NCI-H146 (cell line): ENCODE results near the gene RUNX1.

ENCODE experiments used
- DNase-seq: peaks from one replicate; lab custom pipeline; 2025; lab: John Stamatoyannopoulos, UW

The RUNX1 gene

DNA sequence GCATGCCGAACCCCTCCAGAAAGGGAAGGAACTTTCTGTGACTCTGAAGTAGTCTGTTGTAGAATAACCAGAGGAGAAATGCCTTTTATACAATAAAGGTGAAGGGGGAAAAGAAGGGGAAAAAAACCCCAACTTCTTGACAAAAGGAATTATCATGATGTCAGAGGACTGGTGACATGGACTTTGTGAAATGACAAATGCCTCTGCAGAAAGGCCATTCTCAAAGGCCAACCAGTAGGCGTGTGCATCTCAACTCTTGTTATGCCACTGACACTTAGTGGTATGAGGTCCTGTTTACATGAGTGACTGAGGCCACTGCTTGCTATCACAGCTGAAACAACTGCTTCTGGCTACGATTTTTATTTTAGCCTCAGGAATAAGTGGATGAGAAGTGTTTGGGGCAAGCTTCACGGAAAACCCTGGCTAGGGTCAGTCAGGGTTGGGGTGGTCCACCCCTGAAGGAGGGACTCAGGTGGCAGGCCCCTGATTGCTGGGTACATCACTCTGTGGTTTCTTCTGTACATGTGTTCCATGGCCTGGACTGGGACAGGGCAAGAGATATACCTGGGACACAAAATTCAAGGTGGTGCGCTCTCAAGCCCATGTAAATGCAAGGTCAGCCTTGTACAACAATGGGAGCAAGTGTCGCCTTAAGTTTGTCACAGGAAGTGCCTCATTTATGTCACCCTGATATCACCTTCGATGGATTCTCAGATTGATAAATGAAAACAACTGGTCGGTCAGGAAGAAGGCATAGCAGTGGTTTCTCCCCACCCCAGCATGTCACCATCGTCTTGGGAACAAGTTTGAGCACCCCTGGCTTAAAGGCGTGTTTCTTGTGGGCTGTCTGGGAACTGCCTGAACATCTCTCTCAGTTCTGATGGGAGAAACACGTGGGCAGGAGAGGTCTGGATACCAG, 12.4 kb downstream of the RUNX1 start:
- no peak for DNase-seq

GRCh38 chr21:35035581-35035980, 13.5 kb downstream of the RUNX1 start:
- no peak for DNase-seq

GRCh38 chr21:35035116-35035515, 14.0 kb downstream of the RUNX1 start:
- no peak for DNase-seq

DNA sequence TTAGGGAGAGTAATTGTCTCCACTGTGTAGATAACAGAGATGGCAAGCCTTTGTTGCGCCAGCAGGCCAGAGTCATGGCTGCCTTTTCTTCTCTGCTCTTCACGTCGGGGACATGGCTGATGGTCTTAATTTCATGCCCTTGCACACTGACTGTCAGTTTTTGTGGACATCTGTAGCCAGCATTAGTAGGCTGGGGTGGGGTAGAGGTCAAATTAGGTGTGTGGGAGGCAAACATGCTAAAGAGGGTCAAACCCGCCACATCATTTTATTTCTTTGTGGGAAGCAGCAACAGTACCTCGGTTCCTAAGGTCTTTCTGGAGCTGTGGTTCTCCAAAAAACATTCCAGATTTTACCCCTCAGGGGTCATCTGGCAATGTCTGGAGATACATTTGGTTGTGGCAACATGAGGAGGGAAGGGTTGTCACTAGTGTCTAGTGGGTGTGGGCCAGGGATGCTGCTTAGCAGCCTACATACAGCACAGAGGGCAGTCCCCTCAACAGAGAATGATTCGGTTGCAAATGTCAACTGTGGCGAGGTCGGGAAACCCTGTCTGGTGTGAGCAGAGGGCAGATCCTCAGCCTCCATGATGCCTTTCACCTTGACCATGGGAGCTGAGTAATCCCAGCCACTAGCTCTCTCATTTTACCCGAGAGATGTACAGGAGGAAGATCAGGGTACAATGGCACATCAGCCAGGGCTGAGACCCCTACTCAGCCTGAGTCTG, 14.7 kb downstream of the RUNX1 start:
- no peak for DNase-seq

GRCh38 chr21:35032474-35033263, 16.4 kb downstream of the RUNX1 start:
- no peak for DNase-seq

DNA sequence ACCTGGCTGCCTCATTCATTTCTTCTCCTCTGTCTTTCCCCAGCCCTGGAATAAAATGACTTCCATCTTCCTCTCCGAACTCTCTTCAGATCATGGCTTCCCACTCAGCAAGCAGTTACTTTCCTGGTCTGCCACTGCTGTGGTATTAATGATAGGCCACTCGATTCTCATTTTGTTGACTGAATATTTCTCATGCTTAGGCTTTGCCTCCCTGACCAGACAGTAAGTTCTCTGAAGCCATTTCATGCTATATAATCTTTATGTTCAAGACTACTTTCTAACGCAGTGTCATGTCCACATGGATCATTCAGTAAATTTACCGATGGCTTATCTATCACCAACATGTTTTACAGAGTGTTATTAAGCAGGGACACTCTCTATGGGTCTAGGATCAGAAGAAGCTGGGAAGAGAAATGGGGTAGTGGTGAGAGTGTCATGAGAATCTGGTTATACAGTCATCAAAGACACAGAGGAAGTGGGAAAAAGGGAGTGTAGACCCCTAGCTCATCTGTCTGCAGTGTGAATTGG, 20.6 kb downstream of the RUNX1 start:
- DNase-seq: no peak

DNA sequence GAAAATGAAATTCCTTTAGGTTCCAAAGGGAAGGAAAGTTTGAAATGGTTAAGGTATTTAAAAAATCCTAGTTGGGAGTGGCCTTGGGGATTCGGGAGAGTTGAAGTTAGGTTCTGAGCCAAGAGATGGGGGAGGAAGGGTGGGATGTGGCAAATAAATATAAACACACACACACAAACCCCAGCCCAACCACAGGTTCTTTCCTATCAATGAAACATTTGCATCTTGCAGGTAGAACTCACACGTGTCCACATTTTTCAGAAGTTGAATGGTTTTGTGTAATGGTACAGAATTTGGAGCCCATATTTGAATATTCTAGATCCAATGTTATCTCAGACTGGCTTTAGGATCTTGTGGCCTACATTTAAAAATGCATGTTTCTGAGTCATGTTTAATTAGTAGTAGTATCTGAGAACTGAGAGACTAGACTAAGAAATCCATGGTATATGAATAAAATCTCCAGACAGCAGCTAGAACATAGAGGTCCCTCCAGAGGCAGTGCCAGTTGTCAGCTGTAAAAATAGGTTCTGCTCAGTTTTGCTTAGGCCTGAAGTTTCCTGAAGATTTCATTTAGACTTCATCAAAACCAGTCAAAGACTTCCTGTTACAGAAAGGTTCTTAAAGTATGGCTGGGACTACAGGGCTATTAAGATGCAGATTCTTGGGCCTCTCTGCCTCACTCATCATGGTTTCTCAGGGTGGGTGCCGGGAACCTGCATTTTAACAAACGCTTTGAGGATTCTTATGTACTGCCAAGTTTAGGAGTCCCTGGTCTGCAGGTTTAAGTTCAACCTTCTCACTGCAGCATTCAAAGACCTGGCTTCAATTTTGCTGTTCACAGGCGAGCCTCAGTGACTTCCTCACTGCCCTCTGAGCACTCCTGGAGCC, 21.3 kb downstream of the RUNX1 start:
- no peak for DNase-seq

GRCh38 chr21:35026617-35027562, 22.2 kb downstream of the RUNX1 start:
- DNase-seq: peak; percentile 10

- no peak for DNase-seq
These were observed 23.0 kb downstream of the RUNX1 start for GRCh38 chr21:35026153-35026500.

DNA sequence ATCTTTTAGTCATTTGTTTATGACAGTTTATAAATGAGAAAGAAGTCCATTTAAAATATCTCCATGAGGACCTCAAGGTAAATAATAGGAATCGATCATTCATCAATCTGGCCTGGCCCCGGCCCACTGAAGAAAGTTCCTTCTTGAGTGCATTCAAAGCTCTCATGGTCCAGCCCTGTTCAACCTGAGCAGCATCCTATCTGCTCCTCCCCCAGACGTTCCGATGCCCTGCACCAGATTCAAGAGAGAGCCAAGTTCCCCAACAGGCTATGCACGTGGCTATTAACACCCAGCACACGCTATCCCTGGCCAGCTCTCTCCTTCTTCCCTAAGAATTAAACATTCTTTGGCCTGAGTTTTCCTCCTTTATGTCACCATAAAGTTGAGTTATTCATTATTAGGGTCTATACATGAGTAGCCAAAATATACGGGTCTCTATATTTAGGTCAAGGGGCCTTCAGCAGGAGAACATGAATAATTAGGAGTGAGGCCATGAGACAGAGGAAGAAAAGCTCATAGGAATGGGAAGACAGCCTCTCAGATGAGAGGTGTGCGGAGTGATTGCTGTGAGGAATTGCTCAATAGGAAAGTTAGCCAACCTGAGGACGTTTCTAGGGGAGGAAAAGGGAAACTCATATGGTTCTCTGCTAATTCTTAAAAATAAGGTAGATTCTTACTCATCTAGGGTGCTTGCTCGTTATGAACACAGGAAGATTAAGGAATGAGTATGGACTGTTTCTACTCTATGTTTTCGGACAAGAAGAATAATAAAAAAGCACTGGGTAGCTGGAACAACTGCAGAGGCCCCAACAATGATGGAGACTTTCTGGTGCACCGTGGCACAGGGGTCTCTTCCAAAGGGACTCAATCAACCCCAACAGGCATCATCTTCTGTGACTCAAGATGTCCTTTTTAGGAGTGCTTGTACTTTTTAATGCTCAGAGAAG, 23.6 kb downstream of the RUNX1 start:
- DNase-seq: no peak

GRCh38 chr21:35024513-35024912, 24.6 kb downstream of the RUNX1 start:
- DNase-seq: no peak

- DNase-seq: no peak
These were observed 25.1 kb downstream of the RUNX1 start for GRCh38 chr21:35024071-35024420.

GRCh38 chr21:35023396-35024070, 25.6 kb downstream of the RUNX1 start:
- DNase-seq: no peak

GRCh38 chr21:35021546-35021945, 27.6 kb downstream of the RUNX1 start:
- DNase-seq: no peak

DNA sequence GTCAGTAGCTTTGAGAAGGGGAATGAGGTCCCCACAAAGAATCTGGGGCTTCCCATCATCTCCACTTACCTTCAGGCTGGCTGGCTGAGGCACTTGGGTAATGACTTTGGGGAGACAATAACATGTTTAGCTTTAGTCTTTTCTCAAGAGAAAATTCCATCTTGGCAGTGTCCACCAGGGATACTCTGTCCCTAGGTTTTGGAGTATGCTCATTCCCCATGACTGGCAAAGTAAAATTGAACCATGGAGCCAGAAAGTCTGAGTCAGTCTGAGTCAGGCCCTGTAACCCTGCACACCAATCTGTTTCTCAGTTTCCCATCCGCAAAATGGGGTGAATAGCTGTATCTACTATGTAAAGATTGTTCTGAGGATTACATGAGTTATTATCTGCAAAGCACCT, 28.2 kb downstream of the RUNX1 start:
- DNase-seq: no peak

- no peak for DNase-seq
These were observed 28.7 kb downstream of the RUNX1 start for GRCh38 chr21:35020436-35020835.

DNA sequence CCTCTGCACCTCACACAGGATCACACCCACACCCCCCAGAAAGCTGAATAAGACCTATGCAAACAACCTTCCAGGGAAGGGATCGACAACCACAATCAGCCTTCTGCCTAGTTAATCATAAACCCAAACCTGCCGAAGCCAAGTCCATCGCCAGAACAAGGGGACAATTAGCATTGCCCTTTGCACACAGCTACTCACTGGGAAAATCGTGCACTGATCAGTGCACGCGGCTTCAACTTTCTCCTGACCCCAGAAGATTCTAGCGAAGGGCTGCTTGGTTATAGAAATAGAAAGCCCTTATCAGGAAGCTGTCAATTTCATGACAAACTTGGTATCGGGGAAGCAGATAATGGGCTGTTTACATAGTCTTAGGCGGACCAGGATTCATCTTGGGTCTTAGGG, 29.5 kb downstream of the RUNX1 start:
- DNase-seq: no peak

DNA sequence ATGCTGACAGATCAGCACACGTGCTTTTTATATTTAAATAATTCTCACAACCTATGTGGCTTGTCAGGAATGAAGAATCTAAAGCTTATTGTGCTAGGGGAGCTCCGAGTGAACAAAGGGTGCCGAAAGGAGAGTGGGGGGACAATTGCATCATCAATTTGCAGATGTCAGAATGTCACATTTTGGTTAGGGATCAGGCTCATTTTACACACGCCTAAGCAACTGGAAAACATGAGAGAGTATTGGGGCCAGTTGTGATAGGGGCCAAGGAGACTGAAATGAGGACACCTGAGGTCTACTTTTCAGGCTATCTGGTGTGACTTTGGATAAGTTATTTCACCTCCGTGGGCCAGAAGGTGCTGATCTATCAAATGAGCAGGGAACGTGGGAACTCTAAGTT, 31.8 kb downstream of the RUNX1 start:
- no peak for DNase-seq
